DOHH2 (cell line): ENCODE measurements around the gene KRTAP5-3.

Experiments
- CTCF ChIP-seq: fragments of 200-600 bp; sonication (generic); IDR thresholded peaks from one replicate; pipeline ENCODE4 v1.5.1; 2014; ENCODE audit warnings: antibody characterized with exemption, mild to moderate bottlenecking, low read depth, low read length; ENCODE audit not compliant: poor library complexity, severe bottlenecking
- EZH2phosphoT487 ChIP-seq: fragments of 200-600 bp; sonication (generic); IDR thresholded peaks from 2 replicates; pipeline ENCODE4 v1.6.1; 2017; ENCODE audit warnings: borderline replicate concordance, mild to moderate bottlenecking, antibody characterized with exemption, low read length, moderate library complexity, mixed read lengths

DNA sequence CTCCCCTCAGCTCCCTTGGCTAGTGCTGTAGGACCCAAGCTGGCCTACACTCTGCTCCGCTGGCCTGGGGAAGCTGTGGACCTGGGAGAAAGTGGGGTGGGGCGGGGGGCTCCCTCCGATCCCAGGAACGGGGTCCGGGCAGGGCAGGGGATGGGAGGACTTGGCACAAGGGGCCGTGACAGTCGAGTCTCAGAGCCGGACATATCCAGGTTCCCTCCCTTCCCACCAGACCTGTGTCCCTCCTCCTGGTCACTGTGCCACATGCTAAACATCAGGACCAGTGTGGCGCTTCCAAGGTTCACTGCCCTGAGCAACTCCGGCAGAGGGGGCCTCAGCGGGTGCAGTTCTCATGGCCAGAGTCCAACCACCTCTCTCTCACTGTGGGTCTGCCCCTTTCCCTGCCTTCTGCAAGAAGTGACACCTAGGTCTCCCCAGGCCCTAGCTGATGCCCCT is 38.2 kb downstream of the KRTAP5-3 start:
- TF ChIP-seq CTCF (no peak), EZH2phosphoT487 (no peak)
